Right hindlimb (tissue), 1 donor: ENCODE data around the gene VCL.

Source experiments
- DNase-seq: peaks from one replicate; pipeline ENCODE4 v3.0.0-alpha.2; 2018

Gene VCL

GRCh38 chr10:74079028-74079935 is 81.4 kb downstream of the VCL start:
- no peak for DNase-seq

DNA sequence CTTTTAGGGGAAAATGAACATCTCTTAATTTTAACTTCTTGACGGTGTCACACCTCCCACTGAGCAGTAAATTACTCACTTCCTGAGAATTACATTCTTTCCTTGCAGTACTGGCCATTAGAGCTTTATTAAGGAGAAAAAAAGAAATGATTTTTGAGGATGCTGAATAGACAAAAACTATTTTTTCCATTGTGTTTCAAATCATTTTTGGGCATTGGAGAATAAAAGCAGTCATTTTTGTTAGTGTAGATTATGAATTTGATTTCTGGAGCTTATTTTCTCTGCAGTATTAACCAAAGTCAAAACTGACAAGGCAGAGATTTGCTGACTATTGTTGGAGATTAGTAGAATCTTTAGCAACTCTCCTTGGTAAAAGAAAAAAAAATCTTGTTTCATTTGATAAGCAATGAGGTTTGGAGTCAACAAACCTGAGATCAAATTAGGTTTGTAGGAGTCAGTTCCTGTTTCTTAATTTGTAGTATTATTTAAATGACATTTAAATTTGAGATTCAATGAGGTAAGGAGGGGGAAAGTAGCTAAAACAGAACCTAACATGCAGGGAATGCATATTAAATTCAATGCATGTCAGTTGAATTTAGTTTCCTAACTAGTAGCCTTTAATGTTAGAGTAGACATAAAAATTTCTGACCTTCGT is 82.1 kb downstream of the VCL start:
- DNase-seq, result no peak

DNA sequence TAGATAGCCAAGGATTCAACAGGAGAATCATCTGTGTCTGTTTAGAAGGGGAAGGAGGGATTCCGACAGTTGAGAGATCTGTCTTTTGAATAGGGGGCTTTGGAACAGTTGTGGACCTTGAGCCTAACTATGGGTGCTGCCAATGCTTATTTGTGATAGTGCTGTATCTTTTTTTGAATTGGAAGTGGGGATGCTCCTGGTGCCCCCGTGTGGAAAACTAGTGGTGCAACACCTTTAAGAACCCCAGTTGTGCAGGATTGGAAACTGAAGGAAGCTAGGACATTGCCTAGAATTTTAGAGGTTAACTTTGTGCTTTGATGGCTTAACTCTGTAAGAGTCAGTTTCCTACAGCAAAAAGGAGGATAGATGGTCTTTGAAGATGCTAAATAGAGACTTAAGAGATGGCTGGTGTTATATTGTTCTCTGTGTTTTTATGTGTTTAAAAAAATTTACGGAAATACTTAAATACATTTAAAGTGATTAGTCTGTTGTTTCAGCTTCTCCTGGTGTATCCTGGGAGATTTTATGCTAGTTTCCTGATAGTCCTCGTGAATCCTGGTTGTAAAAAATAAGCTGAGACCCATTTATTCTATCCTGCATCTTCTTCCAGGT is 83.4 kb downstream of the VCL start:
- DNase-seq, result peak; percentile 59

DNA sequence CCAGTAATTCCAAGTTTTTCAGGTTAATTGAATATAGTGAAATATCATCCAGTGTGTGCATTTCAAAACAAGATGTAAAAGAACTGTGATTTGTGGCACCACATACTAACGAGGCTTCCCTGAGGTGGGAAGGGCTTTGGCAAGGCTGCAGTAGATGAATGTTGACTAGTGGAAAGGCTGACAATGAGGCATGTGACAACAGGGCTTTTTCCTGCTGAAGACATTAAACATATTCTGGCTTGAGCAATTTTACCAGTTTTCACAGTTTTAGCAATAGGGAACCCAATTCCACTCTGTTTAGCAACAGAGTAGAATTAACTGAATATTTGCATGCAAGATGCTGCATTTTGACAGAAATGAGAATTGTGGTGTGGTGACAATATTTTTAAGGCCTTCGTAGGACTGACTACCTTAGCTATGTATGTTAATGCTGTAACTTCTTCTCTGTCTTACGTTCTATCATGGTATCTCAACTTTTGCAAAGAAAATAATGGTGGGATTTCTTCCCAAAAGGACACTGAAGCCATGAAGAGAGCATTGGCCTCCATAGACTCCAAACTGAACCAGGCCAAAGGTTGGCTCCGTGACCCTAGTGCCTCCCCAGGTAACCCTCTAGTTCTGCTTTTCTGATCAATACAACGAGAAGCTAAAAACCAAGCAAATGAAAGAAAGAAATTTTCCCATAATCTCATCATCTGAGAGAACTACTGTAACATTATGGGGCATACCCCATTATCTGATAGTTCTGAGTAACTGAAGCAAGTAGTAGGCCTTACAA is 84.2 kb downstream of the VCL start:
- no peak for DNase-seq

DNA sequence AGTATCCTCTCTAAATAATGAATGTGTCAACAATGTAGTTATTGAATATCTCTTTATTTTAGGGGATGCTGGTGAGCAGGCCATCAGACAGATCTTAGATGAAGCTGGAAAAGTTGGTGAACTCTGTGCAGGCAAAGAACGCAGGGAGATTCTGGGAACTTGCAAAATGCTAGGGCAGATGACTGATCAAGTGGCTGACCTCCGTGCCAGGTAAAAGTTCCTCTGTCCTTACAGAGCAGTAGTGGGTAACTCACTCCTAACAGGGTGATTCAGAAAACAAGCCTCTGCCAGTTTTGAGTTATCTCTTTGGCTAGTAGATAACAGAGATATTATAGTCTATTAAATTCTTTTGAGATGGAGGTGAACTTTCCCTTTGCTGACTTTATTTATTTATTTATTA is 85.4 kb downstream of the VCL start:
- DNase-seq, result no peak

- no peak for DNase-seq
Observed at GRCh38 chr10:74084955-74085354, 87.0 kb downstream of the VCL start.

GRCh38 chr10:74086317-74086716 is 88.4 kb downstream of the VCL start:
- no peak for DNase-seq

GRCh38 chr10:74088722-74089121 is 90.8 kb downstream of the VCL start:
- no peak for DNase-seq

GRCh38 chr10:74092372-74092771 is 94.5 kb downstream of the VCL start:
- no peak for DNase-seq

DNA sequence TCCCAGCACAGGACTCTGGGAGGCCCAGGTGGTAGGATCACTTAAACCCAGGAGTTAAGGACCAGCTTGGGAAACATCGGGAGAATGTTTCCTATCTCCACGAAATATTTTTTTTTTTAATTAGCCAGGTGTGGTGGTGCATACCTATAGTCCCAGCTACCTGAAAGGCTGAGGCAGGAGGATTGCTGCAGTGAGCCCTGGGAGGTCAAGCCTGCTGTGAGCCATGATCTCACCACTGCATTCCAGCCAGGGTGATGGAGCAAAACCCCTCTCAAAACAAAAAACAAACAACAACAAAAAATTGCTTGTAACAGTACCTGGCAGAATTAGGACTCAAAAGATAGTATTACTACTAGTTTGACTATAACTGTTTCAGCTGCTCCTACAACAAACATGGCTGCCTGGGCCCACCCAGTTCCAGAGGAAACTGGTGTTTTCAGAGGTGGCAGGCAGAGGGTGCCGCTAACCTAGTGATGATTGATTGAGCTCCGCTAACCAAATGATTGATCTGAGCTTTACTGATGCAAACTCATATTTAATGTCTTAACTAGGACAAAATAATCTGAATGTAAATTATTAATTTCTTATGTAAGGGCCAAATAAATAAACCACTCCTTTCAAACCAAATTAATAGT is 95.7 kb downstream of the VCL start:
- DNase-seq, result no peak

DNA sequence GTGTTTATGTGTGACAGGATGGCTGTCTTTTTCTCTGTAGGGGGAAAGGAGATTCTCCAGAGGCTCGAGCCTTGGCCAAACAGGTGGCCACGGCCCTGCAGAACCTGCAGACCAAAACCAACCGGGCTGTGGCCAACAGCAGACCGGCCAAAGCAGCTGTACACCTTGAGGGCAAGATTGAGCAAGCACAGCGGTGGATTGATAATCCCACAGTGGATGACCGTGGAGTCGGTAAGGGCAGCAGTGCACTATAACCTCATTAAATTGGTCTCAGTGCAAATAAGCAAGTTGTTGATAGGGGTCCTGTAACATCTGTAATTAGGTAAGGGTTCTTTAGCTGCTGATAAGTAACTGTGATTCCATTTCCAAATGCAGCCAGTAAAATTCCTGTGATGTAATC is 96.3 kb downstream of the VCL start:
- DNase-seq, result no peak

- no peak for DNase-seq
Observed at GRCh38 chr10:74096777-74097176, 98.9 kb downstream of the VCL start.

- DNase-seq, result no peak
Observed at GRCh38 chr10:74097776-74098175, 99.9 kb downstream of the VCL start.

DNA sequence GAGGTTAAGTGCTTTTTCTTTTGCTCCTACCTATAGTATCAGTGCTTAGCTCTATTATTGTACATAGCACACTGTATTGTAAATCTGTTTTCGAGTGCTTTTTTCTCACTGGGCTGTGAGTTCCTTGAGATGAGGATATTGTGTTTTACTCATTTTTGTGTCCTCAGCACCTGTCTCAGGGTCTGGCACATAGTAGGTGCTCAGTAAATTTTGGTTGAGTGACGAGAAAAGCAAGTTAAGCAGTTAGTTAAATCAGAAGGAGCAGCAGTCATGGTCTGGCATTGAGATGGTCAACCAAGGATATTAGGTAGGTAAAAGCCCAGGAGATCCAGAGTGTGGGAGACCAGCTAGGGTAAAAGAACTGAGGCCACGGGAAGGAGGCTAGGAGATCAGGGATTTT is 101.5 kb downstream of the VCL start:
- no peak for DNase-seq

- DNase-seq, result no peak
Observed at GRCh38 chr10:74099836-74100235, 101.9 kb downstream of the VCL start.

DNA sequence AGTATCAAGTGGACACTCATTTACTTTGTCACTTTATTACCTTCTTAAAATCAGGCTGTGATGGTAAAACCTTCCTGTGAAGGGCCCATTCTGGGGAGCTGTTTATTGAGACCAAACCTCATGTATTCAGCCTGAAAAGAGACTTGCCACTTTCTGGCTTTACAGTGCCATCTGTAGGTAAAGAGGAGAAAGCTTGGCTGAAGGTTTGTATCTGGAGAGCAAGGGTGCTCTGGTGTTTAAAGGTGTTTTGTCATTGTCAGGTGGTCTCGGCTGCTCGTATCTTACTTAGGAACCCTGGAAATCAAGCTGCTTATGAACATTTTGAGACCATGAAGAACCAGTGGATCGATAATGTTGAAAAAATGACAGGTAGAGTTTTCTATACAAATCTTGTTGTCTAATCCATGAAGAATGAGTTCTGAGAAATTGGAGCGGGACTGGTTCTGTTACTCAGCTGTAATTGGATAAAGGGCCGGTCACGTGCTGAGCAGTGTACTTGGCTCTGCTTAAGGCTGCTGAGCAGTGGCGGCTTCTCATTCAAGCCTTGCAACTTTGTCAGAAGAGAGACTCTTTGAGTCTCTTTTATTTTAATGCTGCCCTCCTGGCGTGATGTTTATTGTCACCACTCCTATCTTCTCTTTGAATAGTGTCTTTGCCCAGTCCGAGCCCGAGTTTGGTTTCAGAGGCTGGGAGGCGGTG is 105.8 kb downstream of the VCL start:
- DNase-seq, result no peak

DNA sequence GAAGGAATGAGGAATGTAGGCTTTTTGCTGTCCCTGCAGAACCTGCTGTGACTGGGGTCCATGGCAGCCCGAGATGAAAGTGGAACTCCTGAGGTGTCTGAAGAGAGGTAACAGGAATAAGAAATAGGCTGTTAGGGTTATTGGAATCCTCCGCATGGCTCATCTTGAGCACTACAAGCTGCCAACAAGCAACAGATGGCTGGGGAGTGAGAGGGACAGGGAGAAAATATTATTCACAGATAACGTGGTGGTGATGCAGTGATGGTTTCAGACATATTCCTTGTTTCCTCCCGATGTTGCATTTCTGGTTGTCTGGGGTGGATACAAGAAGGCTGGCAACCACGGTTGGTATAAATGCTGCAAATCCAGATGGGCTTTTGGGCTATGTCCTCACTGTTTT is 106.6 kb downstream of the VCL start:
- DNase-seq, result no peak

DNA sequence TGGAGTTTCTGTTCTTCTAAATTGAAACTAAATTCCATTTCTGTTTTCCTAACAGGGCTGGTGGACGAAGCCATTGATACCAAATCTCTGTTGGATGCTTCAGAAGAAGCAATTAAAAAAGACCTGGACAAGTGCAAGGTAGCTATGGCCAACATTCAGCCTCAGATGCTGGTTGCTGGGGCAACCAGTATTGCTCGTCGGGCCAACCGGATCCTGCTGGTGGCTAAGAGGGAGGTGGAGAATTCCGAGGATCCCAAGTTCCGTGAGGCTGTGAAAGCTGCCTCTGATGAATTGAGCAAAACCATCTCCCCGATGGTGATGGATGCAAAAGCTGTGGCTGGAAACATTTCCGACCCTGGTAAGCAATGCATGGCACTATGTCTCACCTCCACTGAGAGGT is 107.1 kb downstream of the VCL start:
- no peak for DNase-seq

- no peak for DNase-seq
Observed at GRCh38 chr10:74107391-74107790, 109.5 kb downstream of the VCL start.

DNA sequence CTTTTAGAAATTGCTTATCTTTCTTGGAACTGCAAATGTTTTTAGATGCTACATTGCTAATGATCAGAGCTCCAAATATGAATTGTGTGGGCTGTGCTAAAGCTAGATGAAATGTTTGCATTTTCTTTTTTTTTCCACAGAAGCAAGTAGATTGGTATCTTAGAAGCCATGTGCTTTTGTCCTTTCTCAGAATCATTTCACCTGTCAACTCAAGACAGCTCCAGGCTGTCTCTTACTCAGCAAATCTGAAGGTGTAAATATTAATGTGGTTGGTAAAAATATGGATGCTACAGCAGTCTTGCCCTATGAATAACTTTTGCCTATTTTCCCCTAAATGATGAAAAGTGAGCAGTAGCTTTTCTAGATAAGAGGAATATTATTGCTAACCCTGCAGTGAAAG is 111.5 kb downstream of the VCL start:
- DNase-seq, result no peak

- no peak for DNase-seq
Observed at GRCh38 chr10:74110120-74110519, 112.2 kb downstream of the VCL start.

- no peak for DNase-seq
Observed at GRCh38 chr10:74111799-74112198, 113.9 kb downstream of the VCL start.
